Common myeloid progenitor, CD34-positive (primary cell): ENCODE data around the gene NOC3L.
"Not testable (repeated sequence)": the region's sequence is repeated elsewhere in the genome, so short reads cannot be mapped to it uniquely, and the experiment has no call there.

Experiments
- CTCF ChIA-PET: fragments of 350-600 bp; sonication (Branson Sonifier 250); formaldehyde crosslinking; loops from one replicate; lab custom pipeline; 2021; ENCODE audit warnings: antibody characterized with exemption; lab: Charles Lee
- POLR2A ChIA-PET: fragments of 350-600 bp; sonication (Branson Sonifier 250); formaldehyde crosslinking; loops from one replicate; lab custom pipeline; 2021; ENCODE audit warnings: antibody characterized with exemption; lab: Charles Lee
- DNase-seq, 3 donors: peaks; one replicate each; pipeline versions ENCODE4 v3.0.0 to v3.0.0-alpha.2; 2013
- H3K27ac ChIP-seq, 2 experiments: 1 replicate in 1 of 2; 2 replicates in 1 of 2; pipeline ENCODE4 v1.7.0; 2013; ENCODE audit warnings: inconsistent platforms in 2 of 2, low read length in 2 of 2, mild to moderate bottlenecking in 2 of 2, low read depth in 1 of 2, moderate library complexity in 1 of 2; ENCODE audit not compliant: severe bottlenecking in 2 of 2, insufficient read depth in 1 of 2, poor library complexity in 1 of 2
- H3K27me3 ChIP-seq, 5 experiments: replicated peaks in 2 of 5; 1 replicate in 3 of 5; 2 replicates in 2 of 5; pipeline versions ENCODE4 v1.6.1 to v1.7.0; 2013; ENCODE audit warnings: low read length in 4 of 5, mild to moderate bottlenecking in 2 of 5, moderate library complexity in 2 of 5, inconsistent platforms in 1 of 5; ENCODE audit not compliant: insufficient read depth in 5 of 5, control insufficient read depth in 4 of 5
- H3K36me3 ChIP-seq, 4 experiments: 1 replicate in 2 of 4; 2 replicates in 2 of 4; pipeline versions ENCODE4 v1.6.1 to v1.7.0; 2013; ENCODE audit warnings: low read length in 3 of 4, control low read depth in 1 of 4, mild to moderate bottlenecking in 1 of 4; ENCODE audit not compliant: control insufficient read depth in 4 of 4, insufficient read depth in 4 of 4
- H3K4me1 ChIP-seq, 4 experiments: 1 replicate in 3 of 4; 2 replicates in 1 of 4; pipeline versions ENCODE4 v1.6.1 to v1.7.1; 2013; ENCODE audit warnings: low read length in 3 of 4, mild to moderate bottlenecking in 3 of 4, control low read depth in 1 of 4, inconsistent platforms in 1 of 4, moderate library complexity in 1 of 4; ENCODE audit not compliant: control insufficient read depth in 4 of 4, insufficient read depth in 4 of 4; ENCODE audit errors: control extremely low read depth in 1 of 4
- H3K4me3 ChIP-seq, 7 experiments: 1 replicate in 4 of 7; 2 replicates in 3 of 7; pipeline versions ENCODE4 v1.5.1 to v1.7.0; 2013; ENCODE audit warnings: mild to moderate bottlenecking in 7 of 7, low read length in 6 of 7, moderate library complexity in 6 of 7, inconsistent platforms in 2 of 7, low read depth in 2 of 7, control low read depth in 1 of 7; ENCODE audit not compliant: insufficient read depth in 4 of 7, control insufficient read depth in 1 of 7; ENCODE audit errors: extremely low read depth in 1 of 7
- H3K9me3 ChIP-seq, 5 experiments: 1 replicate in 4 of 5; 2 replicates in 1 of 5; pipeline versions ENCODE4 v1.6.1 to v1.7.1; 2013; ENCODE audit warnings: low read length in 4 of 5, mild to moderate bottlenecking in 2 of 5, inconsistent platforms in 1 of 5, low read depth in 1 of 5, moderate library complexity in 1 of 5; ENCODE audit not compliant: control insufficient read depth in 4 of 5, insufficient read depth in 2 of 5; ENCODE audit errors: control extremely low read depth in 1 of 5
- WGBS: methylation state at CpG from one replicate; pipeline ENCODE4 v1.1.5; 2013; ENCODE audit not compliant: insufficient coverage; 5-methylcytosine and 5-hydroxymethylcytosine counted together

NOC3L gene

GRCh38 chr10:94350500-94350899 lies 12.2 kb downstream of the NOC3L start:
- peaks cover 11 to 62% (median 39%) of the 10 kb centered on the region in 4 experiments for H3K36me3 ChIP-seq
- H3K4me3 ChIP-seq, DNase-seq, H3K27me3 ChIP-seq, H3K9me3 ChIP-seq, H3K27ac ChIP-seq, H3K4me1 ChIP-seq, POLR2A ChIA-PET: not testable (repeated sequence)
- 100% methylated on average over 1 of the region's 4 CpGs for WGBS
- CTCF ChIA-PET, result interaction anchor here (1.3 to 1.5 kb wide), 3 partner anchors 12 to 30 kb away, joined by 3 to 5 read pairs (median 4); partner anchors contain the start of gene NOC3L

GRCh38 chr10:94349327-94349726 lies 13.4 kb downstream of the NOC3L start:
- CTCF ChIA-PET, result interaction anchor here (0.7 kb wide), 1 partner anchor 457 kb away, joined by 4 read pairs; no protein-coding TSS in a partner anchor
- DNase-seq, result no peak
- POLR2A ChIA-PET, result no interaction called here

GRCh38 chr10:94344522-94345122 lies 18.1 kb downstream of the NOC3L start:
- ChIA-PET POLR2A (no interaction called here), CTCF (interaction anchor here (1.1 kb wide), 2 partner anchors 18 to 19 kb away, joined by 3 to 4 read pairs; partner anchors contain the start of gene NOC3L)
- Histone ChIP-seq H3K9me3 (no peaks in the 10 kb centered on the region), H3K36me3 (peaks cover 12 to 77% (median 44%) of the 10 kb centered on the region in 4 experiments), H3K4me1 (no peaks in the 10 kb centered on the region), H3K27me3 (no peaks in the 10 kb centered on the region), H3K27ac (no peak overlapping the region), H3K4me3 (no peak overlapping the region)
- no peak for DNase-seq
- 90% methylated on average over 2 of the region's 6 CpGs for WGBS

More at GRCh38 chr10:94349327-94349726, 13.4 kb downstream of the NOC3L start:
- H3K27me3 ChIP-seq, result no peaks in the 10 kb centered on the region
- no peak overlapping the region for H3K27ac ChIP-seq
- WGBS, result 100% methylated on average over 1 of the region's 3 CpGs
- no peaks in the 10 kb centered on the region for H3K9me3 ChIP-seq
- no peak overlapping the region for H3K4me3 ChIP-seq
- H3K36me3 ChIP-seq, result peaks cover 15 to 64% (median 43%) of the 10 kb centered on the region in 4 experiments
- no peaks in the 10 kb centered on the region for H3K4me1 ChIP-seq

- H3K27me3 ChIP-seq, result no peaks in the 10 kb centered on the region
- no peaks in the 10 kb centered on the region for H3K4me1 ChIP-seq
- WGBS, result 100% methylated on average over 2 of the region's 3 CpGs
- ChIA-PET POLR2A (no interaction called here), CTCF (interaction anchor here (1.2 kb wide), 1 partner anchor 11 kb away, joined by 4 read pairs; no protein-coding TSS in a partner anchor)
- H3K4me3 ChIP-seq, result no peak overlapping the region
- H3K9me3 ChIP-seq, result no peaks in the 10 kb centered on the region
- H3K36me3 ChIP-seq, result peaks cover 18 to 79% (median 46%) of the 10 kb centered on the region in 4 experiments
- H3K27ac ChIP-seq, result no peak overlapping the region
- no peak for DNase-seq
These were observed 19.6 kb downstream of the NOC3L start for GRCh38 chr10:94343151-94343550.

- Histone ChIP-seq H3K27ac (no peak overlapping the region), H3K9me3 (no peaks in the 10 kb centered on the region), H3K4me1 (no peaks in the 10 kb centered on the region), H3K36me3 (peaks cover 12 to 85% (median 50%) of the 10 kb centered on the region in 4 experiments), H3K4me3 (no peak overlapping the region), H3K27me3 (no peaks in the 10 kb centered on the region)
- ChIA-PET POLR2A (no interaction called here), CTCF (no interaction called here)
- no peak for DNase-seq
- 94% methylated on average over 3 of the region's 3 CpGs for WGBS
These were observed 27.9 kb downstream of the NOC3L start for GRCh38 chr10:94334857-94335256.

GRCh38 chr10:94333051-94333450 lies 29.7 kb downstream of the NOC3L start:
- no peaks in the 10 kb centered on the region for H3K4me1 ChIP-seq
- POLR2A ChIA-PET, result no interaction called here
- no peak overlapping the region for H3K27ac ChIP-seq
- DNase-seq, result no peak
- H3K4me3 ChIP-seq, result no peak overlapping the region
- H3K36me3 ChIP-seq, result peaks cover 11 to 74% (median 40%) of the 10 kb centered on the region in 4 experiments
- CTCF ChIA-PET, result interaction anchor here (1.5 to 1.8 kb wide), 3 partner anchors 13 to 50 kb away, joined by 3 to 6 read pairs (median 3); no protein-coding TSS in a partner anchor
- WGBS, result no CpG with 5 or more reads among the region's 2 CpGs
- no peaks in the 10 kb centered on the region for H3K27me3 ChIP-seq
- no peaks in the 10 kb centered on the region for H3K9me3 ChIP-seq

GRCh38 chr10:94328613-94329012 lies 34.1 kb downstream of the NOC3L start:
- CTCF ChIA-PET, result interaction anchor here (1.2 kb wide), 1 partner anchor 9 kb away, joined by 4 read pairs; no protein-coding TSS in a partner anchor
- POLR2A ChIA-PET, result no interaction called here
- Histone ChIP-seq H3K4me3 (no peak overlapping the region), H3K27ac (no peak overlapping the region), H3K36me3 (peaks cover 7 to 48% (median 27%) of the 10 kb centered on the region in 4 experiments), H3K27me3 (no peaks in the 10 kb centered on the region), H3K9me3 (no peaks in the 10 kb centered on the region), H3K4me1 (no peaks in the 10 kb centered on the region)
- no peak for DNase-seq
- no CpG with 5 or more reads among the region's 3 CpGs for WGBS
